Neuronal stem cell (in vitro differentiated cells): ENCODE data around the gene SEMA3A.

ENCODE experiments used
- DNase-seq: peaks from one replicate; pipeline ENCODE4 v3.0.0-alpha.2; 2013; ENCODE audit warnings: low spot score
- H2AFZ ChIP-seq: one replicate; pipeline ENCODE4 v1.6.1; 2013; ENCODE audit warnings: mild to moderate bottlenecking, low read length, inconsistent platforms
- H2AK5ac ChIP-seq: 2 replicates; pipeline ENCODE4 v1.6.1; 2013; ENCODE audit warnings: low read depth, mild to moderate bottlenecking, inconsistent platforms, low read length, moderate library complexity, mixed read lengths
- H2BK120ac ChIP-seq: 2 replicates; pipeline ENCODE4 v1.6.1; 2013; ENCODE audit warnings: low read depth, mild to moderate bottlenecking, inconsistent platforms, low read length, moderate library complexity, mixed read lengths
- H2BK12ac ChIP-seq: one replicate; pipeline ENCODE4 v1.6.1; 2013; ENCODE audit warnings: low read length, inconsistent platforms
- H2BK15ac ChIP-seq: 2 replicates; pipeline ENCODE4 v1.6.1; 2013; ENCODE audit warnings: mild to moderate bottlenecking, low read length, inconsistent platforms, mixed read lengths
- H2BK5ac ChIP-seq: one replicate; pipeline ENCODE4 v1.6.1; 2013; ENCODE audit warnings: inconsistent platforms, mild to moderate bottlenecking, low read length, moderate library complexity
- H3K14ac ChIP-seq: one replicate; pipeline ENCODE4 v1.6.1; 2013; ENCODE audit warnings: low read length, inconsistent platforms
- H3K18ac ChIP-seq: 2 replicates; pipeline ENCODE4 v1.6.1; 2013; ENCODE audit warnings: low read length, inconsistent platforms
- H3K23ac ChIP-seq: 2 replicates; pipeline ENCODE4 v1.6.1; 2013; ENCODE audit warnings: low read depth, mild to moderate bottlenecking, mixed read lengths, low read length, inconsistent platforms; ENCODE audit not compliant: poor library complexity
- H3K27ac ChIP-seq: replicated peaks from 3 replicates; pipeline ENCODE4 v1.5.1; 2013; ENCODE audit warnings: low read length, inconsistent platforms
- H3K27me3 ChIP-seq, 3 experiments: 2 replicates each; pipeline ENCODE4 v1.6.1; 2013; ENCODE audit warnings: low read length in 3 of 3, mild to moderate bottlenecking in 2 of 3, inconsistent platforms in 1 of 3, low read depth in 1 of 3, mixed read lengths in 1 of 3, moderate library complexity in 1 of 3; ENCODE audit not compliant: control insufficient read depth in 3 of 3, insufficient read depth in 3 of 3
- H3K36me3 ChIP-seq, 2 donors: replicated peaks in 1 of 2; 2 replicates each; pipeline ENCODE4 v1.6.1; 2013; ENCODE audit warnings: low read length in 2 of 2; ENCODE audit not compliant: control insufficient read depth in 2 of 2, insufficient read depth in 2 of 2
- H3K4ac ChIP-seq: 2 replicates; pipeline ENCODE4 v1.6.1; 2013; ENCODE audit warnings: inconsistent platforms, mild to moderate bottlenecking, low read length, moderate library complexity
- H3K4me1 ChIP-seq, 2 donors: 1 replicate in 1 of 2; 2 replicates in 1 of 2; pipeline ENCODE4 v1.6.1; 2013; ENCODE audit warnings: low read length in 2 of 2, low read depth in 1 of 2; ENCODE audit not compliant: control insufficient read depth in 2 of 2, insufficient read depth in 1 of 2
- H3K4me2 ChIP-seq: one replicate; pipeline ENCODE4 v1.6.1; 2013; ENCODE audit warnings: mild to moderate bottlenecking, low read length, inconsistent platforms; ENCODE audit not compliant: insufficient read depth, poor library complexity, severe bottlenecking
- H3K4me3 ChIP-seq, 2 donors: 2 replicates each; pipeline ENCODE4 v1.5.1; 2013; ENCODE audit warnings: low read length in 2 of 2, mild to moderate bottlenecking in 2 of 2, inconsistent platforms in 1 of 2, moderate library complexity in 1 of 2
- H3K79me1 ChIP-seq: one replicate; pipeline ENCODE4 v1.6.1; 2013; ENCODE audit warnings: low read depth, mild to moderate bottlenecking, inconsistent platforms, low read length, moderate library complexity
- H3K9ac ChIP-seq: one replicate; pipeline ENCODE4 v1.6.1; 2013; ENCODE audit warnings: mild to moderate bottlenecking, low read depth, low read length, inconsistent platforms; ENCODE audit not compliant: poor library complexity
- H3K9me3 ChIP-seq, 2 donors: replicated peaks in 1 of 2; 2 replicates each; pipeline versions ENCODE3 to v1.6.1; 2013; ENCODE audit warnings: low read length in 2 of 2, mild to moderate bottlenecking in 2 of 2, inconsistent platforms in 1 of 2, low read depth in 1 of 2, mixed read lengths in 1 of 2, moderate library complexity in 1 of 2; ENCODE audit not compliant: control insufficient read depth in 2 of 2, insufficient read depth in 1 of 2
- H4K8ac ChIP-seq: one replicate; pipeline ENCODE4 v1.6.1; 2013; ENCODE audit warnings: low read depth, mild to moderate bottlenecking, inconsistent platforms, low read length, moderate library complexity
- H4K91ac ChIP-seq: one replicate; pipeline ENCODE4 v1.6.1; 2013; ENCODE audit warnings: low read length, low read depth, mild to moderate bottlenecking, inconsistent platforms; ENCODE audit not compliant: poor library complexity
- WGBS, 2 donors: extraction: QIAGEN DNeasy Blood & Tissue Kit; methylation state at CpG; one replicate each; pipeline ENCODE4 v1.1.7; 2013; ENCODE audit warnings: missing lambda C conversion rate in 2 of 2, mixed read lengths in 1 of 2; ENCODE audit not compliant: insufficient read length in 2 of 2, insufficient replicate concordance in 1 of 2; ENCODE audit errors: extremely low coverage in 2 of 2; 5-methylcytosine and 5-hydroxymethylcytosine counted together

The SEMA3A gene

GRCh38 chr7:84236398-84236797 is 41.8 kb upstream of the SEMA3A start:
- Histone ChIP-seq H3K27me3 (no peaks in the 10 kb centered on the region), H3K4me1 (no peaks in the 10 kb centered on the region), H3K79me1 (no peaks in the 10 kb centered on the region), H4K91ac (no peak overlapping the region), H3K4me3 (no peak overlapping the region), H3K4ac (no peak overlapping the region), H3K9me3 (no peaks in the 10 kb centered on the region), H3K9ac (no peak overlapping the region), H2BK15ac (no peak overlapping the region), H4K8ac (no peak overlapping the region), H2BK120ac (no peak overlapping the region), H3K18ac (no peak overlapping the region), H3K14ac (no peak overlapping the region), H3K4me2 (no peak overlapping the region), H3K23ac (no peak overlapping the region), H3K36me3 (no peaks in the 10 kb centered on the region), H2BK5ac (no peak overlapping the region), H2BK12ac (no peak overlapping the region), H3K27ac (no peak overlapping the region), H2AK5ac (no peak overlapping the region), H2AFZ (peak overlapping the region; percentile 32)
- no peak for DNase-seq
- no CpG with 5 or more reads among the region's 3 CpGs for WGBS, 2 donors

GRCh38 chr7:84232646-84233045 is 38.1 kb upstream of the SEMA3A start:
- no CpG with 5 or more reads among the region's 1 CpG for WGBS, 2 donors
- Histone ChIP-seq H3K18ac (no peak overlapping the region), H3K23ac (no peak overlapping the region), H3K9me3 (no peaks in the 10 kb centered on the region), H3K4me1 (peaks cover 0 to 2% of the 10 kb centered on the region in 2 donors), H3K14ac (no peak overlapping the region), H4K91ac (no peak overlapping the region), H2AFZ (no peak overlapping the region), H2BK5ac (no peak overlapping the region), H3K36me3 (no peaks in the 10 kb centered on the region), H2BK15ac (no peak overlapping the region), H2AK5ac (no peak overlapping the region), H3K4ac (no peak overlapping the region), H3K9ac (no peak overlapping the region), H4K8ac (no peak overlapping the region), H2BK120ac (no peak overlapping the region), H3K79me1 (no peaks in the 10 kb centered on the region), H2BK12ac (no peak overlapping the region), H3K27ac (no peak overlapping the region), H3K4me2 (no peak overlapping the region), H3K4me3 (no peak overlapping the region), H3K27me3 (no peaks in the 10 kb centered on the region)
- no peak for DNase-seq

GRCh38 chr7:84231157-84231556 is 36.6 kb upstream of the SEMA3A start:
- H3K79me1 ChIP-seq: no peaks in the 10 kb centered on the region
- H3K9me3 ChIP-seq: no peaks in the 10 kb centered on the region
- no peak overlapping the region for H2BK5ac ChIP-seq
- H2AFZ ChIP-seq: no peak overlapping the region
- H3K4me2 ChIP-seq: no peak overlapping the region
- no peak overlapping the region for H3K27ac ChIP-seq
- H3K18ac ChIP-seq: no peak overlapping the region
- H2BK15ac ChIP-seq: no peak overlapping the region
- no peak overlapping the region for H2BK120ac ChIP-seq
- H3K4me1 ChIP-seq: peaks cover 0 to 3% of the 10 kb centered on the region in 2 donors
- H3K36me3 ChIP-seq: no peaks in the 10 kb centered on the region
- no peak overlapping the region for H4K8ac ChIP-seq
- no peak overlapping the region for H3K14ac ChIP-seq
- no peaks in the 10 kb centered on the region for H3K27me3 ChIP-seq
- H3K23ac ChIP-seq: no peak overlapping the region
- no peak overlapping the region for H3K4ac ChIP-seq
- H4K91ac ChIP-seq: no peak overlapping the region
- H2AK5ac ChIP-seq: no peak overlapping the region
- DNase-seq: no peak
- H3K9ac ChIP-seq: no peak overlapping the region
- no peak overlapping the region for H2BK12ac ChIP-seq
- no peak overlapping the region for H3K4me3 ChIP-seq

GRCh38 chr7:84230491-84230890 is 35.9 kb upstream of the SEMA3A start:
- no peak overlapping the region for H3K4ac ChIP-seq
- H3K4me2 ChIP-seq: no peak overlapping the region
- H3K27me3 ChIP-seq: no peaks in the 10 kb centered on the region
- H4K91ac ChIP-seq: no peak overlapping the region
- H3K23ac ChIP-seq: no peak overlapping the region
- no peak overlapping the region for H3K18ac ChIP-seq
- peaks cover 0 to 3% of the 10 kb centered on the region in 2 donors for H3K4me1 ChIP-seq
- no peak overlapping the region for H3K9ac ChIP-seq
- DNase-seq: no peak
- no peak overlapping the region for H2BK15ac ChIP-seq
- H3K4me3 ChIP-seq: no peak overlapping the region
- H2AFZ ChIP-seq: no peak overlapping the region
- no peaks in the 10 kb centered on the region for H3K79me1 ChIP-seq
- no peaks in the 10 kb centered on the region for H3K9me3 ChIP-seq
- H2AK5ac ChIP-seq: no peak overlapping the region
- H2BK5ac ChIP-seq: no peak overlapping the region
- no CpG with 5 or more reads among the region's 3 CpGs for WGBS, 2 donors
- no peak overlapping the region for H2BK12ac ChIP-seq
- no peak overlapping the region for H2BK120ac ChIP-seq
- H3K36me3 ChIP-seq: no peaks in the 10 kb centered on the region
- H3K27ac ChIP-seq: no peak overlapping the region
- H4K8ac ChIP-seq: no peak overlapping the region
- no peak overlapping the region for H3K14ac ChIP-seq
